HCT116 (cell line): ENCODE data around the gene CARS1.
"Not testable (repeated sequence)": the region's sequence is repeated elsewhere in the genome, so short reads cannot be mapped to it uniquely, and the experiment has no call there.

Experiments used
- CEBPB ChIP-seq: IDR thresholded peaks from 2 replicates; pipeline ENCODE4 v1.6.1; 2012; ENCODE audit warnings: low read depth
- CTCF ChIP-seq, 3 experiments: fragments of 200-600 bp in 1 of 3; sonication (generic) in 1 of 3; IDR thresholded peaks in 2 of 3; conservative IDR thresholded peaks in 1 of 3; 2 replicates each; pipeline ENCODE4 v1.5.1; 2012 to 2017; ENCODE audit warnings: low read depth in 2 of 3, low read length in 2 of 3, antibody characterized with exemption in 1 of 3, borderline replicate concordance in 1 of 3, control low read depth in 1 of 3, mild to moderate bottlenecking in 1 of 3, mixed read lengths in 1 of 3, mixed run types in 1 of 3, moderate library complexity in 1 of 3; ENCODE audit not compliant: insufficient read depth in 1 of 3
- EGR1 ChIP-seq: IDR thresholded peaks from 2 replicates; pipeline ENCODE4 v1.6.1; 2012; ENCODE audit warnings: low read depth
- EZH2 ChIP-seq: fragments of 200-600 bp; sonication (generic); IDR thresholded peaks from 2 replicates; pipeline ENCODE4 v1.6.1; 2017; ENCODE audit warnings: antibody characterized with exemption, mixed run types
- EZH2phosphoT487 ChIP-seq: fragments of 200-600 bp; IDR thresholded peaks from 2 replicates; pipeline ENCODE4 v1.6.1; 2018; ENCODE audit warnings: antibody characterized with exemption, borderline replicate concordance
- MAX ChIP-seq: IDR thresholded peaks from 2 replicates; pipeline ENCODE4 v1.6.1; 2012
- POLR2A ChIP-seq: IDR thresholded peaks from 2 replicates; pipeline ENCODE4 v1.7.0; 2011; ENCODE audit warnings: borderline replicate concordance; ENCODE audit not compliant: insufficient read depth, insufficient read length; ENCODE audit errors: extremely low read depth
- POLR2AphosphoS5 ChIP-seq: IDR thresholded peaks from 2 replicates; pipeline ENCODE4 v1.6.1; 2011; ENCODE audit warnings: mild to moderate bottlenecking, low read depth, low read length, moderate library complexity
- RAD21 ChIP-seq: IDR thresholded peaks from 2 replicates; pipeline ENCODE4 v1.6.1; 2012; ENCODE audit warnings: low read depth, mild to moderate bottlenecking
- SP1 ChIP-seq: IDR thresholded peaks from 2 replicates; pipeline ENCODE4 v1.6.1; 2012; ENCODE audit warnings: low read depth

- not testable (repeated sequence) for TF ChIP-seq CTCF (IDR thresholded peaks at IDR 0.05 in 2 of 3, conservative IDR thresholded peaks at IDR 0.05 in 1 of 3; ENCODE audit: borderline replicate concordance in 1 of 3, insufficient read depth in 1 of 3, low read depth in 2 of 3, low read length in 2 of 3); POLR2AphosphoS5; POLR2A; EZH2phosphoT487; EZH2; SP1; EGR1; RAD21; CEBPB; MAX
Observed at GRCh38 chr11:3063432-3063831, 6.2 kb upstream of the CARS1 start.
